Smooth muscle cell (in vitro differentiated cells): ENCODE measurements around the gene MEPCE. TPM values are rescaled to one million over a fixed set of nuclear protein-coding genes. Genes with fewer than 3 reads are reported as not detected.

ENCODE experiments used
- DNase-seq: peaks from one replicate; lab custom pipeline; 2025; ENCODE audit not compliant: unreplicated experiment; lab: John Stamatoyannopoulos, UW
- H2AFZ ChIP-seq: fragments of 200-600 bp; sonication (generic); 2 replicates; pipeline ENCODE4 v1.6.0; 2016; ENCODE audit warnings: antibody characterized with exemption, low read depth, mild to moderate bottlenecking
- H3F3A ChIP-seq: fragments of 200-600 bp; sonication (generic); 2 replicates; pipeline ENCODE4 v1.6.0; 2017; ENCODE audit warnings: antibody characterized with exemption, low read depth
- H3K27ac ChIP-seq: fragments of 200-600 bp; sonication (generic); 2 replicates; pipeline ENCODE4 v1.5.1; 2016; ENCODE audit warnings: low read depth, mild to moderate bottlenecking
- H3K27me3 ChIP-seq: fragments of 200-600 bp; sonication (generic); 2 replicates; pipeline ENCODE4 v1.6.1; 2016; ENCODE audit warnings: low read depth, mild to moderate bottlenecking
- H3K36me3 ChIP-seq: fragments of 200-600 bp; sonication (generic); 2 replicates; pipeline ENCODE4 v1.5.1; 2016; ENCODE audit warnings: low read depth
- H3K4me1 ChIP-seq: fragments of 200-600 bp; sonication (generic); 2 replicates; pipeline ENCODE4 v1.5.1; 2016; ENCODE audit warnings: low read depth
- H3K4me2 ChIP-seq: fragments of 200-600 bp; sonication (generic); 2 replicates; pipeline ENCODE4 v1.6.0; 2016; ENCODE audit warnings: mild to moderate bottlenecking
- H3K4me3 ChIP-seq: fragments of 200-600 bp; sonication (generic); 2 replicates; pipeline ENCODE4 v1.5.1; 2016; ENCODE audit warnings: mild to moderate bottlenecking
- H3K79me2 ChIP-seq: fragments of 200-600 bp; sonication (generic); 2 replicates; pipeline ENCODE4 v1.6.0; 2016; ENCODE audit warnings: low read depth, mild to moderate bottlenecking
- H3K9ac ChIP-seq: fragments of 200-600 bp; sonication (generic); 2 replicates; pipeline ENCODE4 v1.6.0; 2016; ENCODE audit warnings: low read depth
- H3K9me3 ChIP-seq: fragments of 200-600 bp; sonication (generic); replicated peaks from 2 replicates; pipeline ENCODE4 v1.5.1; 2016; ENCODE audit warnings: low read depth
- H4K20me1 ChIP-seq: fragments of 200-600 bp; sonication (generic); 2 replicates; pipeline ENCODE4 v1.6.0; 2016; ENCODE audit warnings: low read depth
- WGBS: methylation state at CpG from one replicate; pipeline ENCODE4 v1.1.7; 2016; ENCODE audit warnings: low lambda C conversion rate; 5-methylcytosine and 5-hydroxymethylcytosine counted together
- polyA plus RNA-seq: library from polyadenylated mRNA; unstranded; fragments of >200 nt; fragmentation: Nextera tagmentation; extraction: Ambion mirVana; gene quantifications from 2 replicates; pipeline ENCODE4 v1.2.1, GENCODE V29; 2016
- total RNA-seq: library from RNA; depleted of rRNA; stranded (reverse); fragments of >200 nt; gene quantifications from 2 replicates; pipeline ENCODE4 v1.2.3, GENCODE V29; 2014
- TF ChIP-seq, protein P1 (sequence below): fragments of 200-600 bp; sonication (generic); IDR thresholded peaks from 2 replicates; pipeline ENCODE4 v1.5.1; 2017; ENCODE audit warnings: borderline replicate concordance, mild to moderate bottlenecking, antibody characterized with exemption; ENCODE audit not compliant: insufficient read depth, poor library complexity, severe bottlenecking

The MEPCE gene
- total and polyA plus RNA-seq, 2 experiments from 2014 or later = 14.8 to 19.7 TPM

DNA sequence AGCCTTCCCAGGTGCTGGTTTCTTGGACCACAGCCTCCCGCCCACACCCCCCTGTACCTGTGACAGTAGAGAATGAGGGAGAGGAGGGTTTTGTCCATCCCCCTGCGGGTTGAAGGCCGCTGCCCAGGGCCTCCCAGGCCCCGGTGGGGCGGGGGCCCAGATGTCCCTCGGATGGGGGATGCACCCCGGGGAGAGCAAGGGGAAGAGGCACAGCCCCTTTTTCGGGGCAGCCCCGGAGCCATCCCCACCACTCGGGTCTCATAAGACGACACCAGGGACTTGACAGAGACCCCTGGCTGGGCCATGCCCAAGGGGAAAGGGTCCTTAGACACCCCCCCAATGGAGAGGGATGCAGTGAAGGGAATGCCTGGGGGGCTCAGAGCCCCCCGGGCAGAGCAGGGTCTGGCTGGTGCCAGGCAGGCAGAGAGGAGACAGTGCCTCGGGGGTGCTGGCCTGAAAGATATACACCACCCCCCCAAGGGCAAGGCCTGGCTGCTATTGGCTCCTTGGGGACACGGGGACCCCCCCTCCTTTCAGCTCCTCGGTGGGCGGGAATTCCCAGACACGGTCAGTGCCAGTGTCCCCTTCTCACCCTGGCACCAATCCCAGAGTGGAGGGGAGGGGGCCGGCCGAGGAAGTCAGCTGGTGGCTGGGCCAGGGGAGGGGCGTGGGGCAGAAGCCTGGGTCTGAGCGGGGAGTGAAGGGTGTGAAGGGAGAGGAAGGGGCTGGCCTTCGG, 38.2 kb downstream of the MEPCE start:
- Histone ChIP-seq H3K27ac (no peak overlapping the region), H3K4me1 (no peaks in the 10 kb centered on the region), H3K36me3 (no peaks in the 10 kb centered on the region), H3K9ac (no peak overlapping the region), H3K27me3 (no peaks in the 10 kb centered on the region), H4K20me1 (peaks cover 35% of the 10 kb centered on the region), H3K4me3 (no peak overlapping the region), H3K9me3 (no peaks in the 10 kb centered on the region), H3K79me2 (no peaks in the 10 kb centered on the region), H3F3A (no peaks in the 10 kb centered on the region), H3K4me2 (no peak overlapping the region), H2AFZ (no peak overlapping the region)
- WGBS = 92% methylated on average over 14 of the region's 22 CpGs
- no peak for DNase-seq
- TF ChIP-seq, protein P1, sequence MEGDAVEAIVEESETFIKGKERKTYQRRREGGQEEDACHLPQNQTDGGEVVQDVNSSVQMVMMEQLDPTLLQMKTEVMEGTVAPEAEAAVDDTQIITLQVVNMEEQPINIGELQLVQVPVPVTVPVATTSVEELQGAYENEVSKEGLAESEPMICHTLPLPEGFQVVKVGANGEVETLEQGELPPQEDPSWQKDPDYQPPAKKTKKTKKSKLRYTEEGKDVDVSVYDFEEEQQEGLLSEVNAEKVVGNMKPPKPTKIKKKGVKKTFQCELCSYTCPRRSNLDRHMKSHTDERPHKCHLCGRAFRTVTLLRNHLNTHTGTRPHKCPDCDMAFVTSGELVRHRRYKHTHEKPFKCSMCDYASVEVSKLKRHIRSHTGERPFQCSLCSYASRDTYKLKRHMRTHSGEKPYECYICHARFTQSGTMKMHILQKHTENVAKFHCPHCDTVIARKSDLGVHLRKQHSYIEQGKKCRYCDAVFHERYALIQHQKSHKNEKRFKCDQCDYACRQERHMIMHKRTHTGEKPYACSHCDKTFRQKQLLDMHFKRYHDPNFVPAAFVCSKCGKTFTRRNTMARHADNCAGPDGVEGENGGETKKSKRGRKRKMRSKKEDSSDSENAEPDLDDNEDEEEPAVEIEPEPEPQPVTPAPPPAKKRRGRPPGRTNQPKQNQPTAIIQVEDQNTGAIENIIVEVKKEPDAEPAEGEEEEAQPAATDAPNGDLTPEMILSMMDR = no peak

GRCh38 chr7:100469227-100470044, 39.8 kb downstream of the MEPCE start:
- Histone ChIP-seq H3K79me2 (no peaks in the 10 kb centered on the region), H3K4me2 (no peak overlapping the region), H3F3A (no peaks in the 10 kb centered on the region), H3K4me3 (no peak overlapping the region), H4K20me1 (peaks cover 35% of the 10 kb centered on the region), H3K9ac (no peak overlapping the region), H3K9me3 (no peaks in the 10 kb centered on the region), H3K27ac (no peak overlapping the region), H3K4me1 (no peaks in the 10 kb centered on the region), H3K27me3 (no peaks in the 10 kb centered on the region), H2AFZ (no peak overlapping the region), H3K36me3 (no peaks in the 10 kb centered on the region)
- DNase-seq = peak; percentile 68
- WGBS = 52% methylated on average over 8 of the region's 13 CpGs
- TF ChIP-seq, protein P1 = peak; percentile 88

- no peak for DNase-seq
- H3K4me3 ChIP-seq = no peak overlapping the region
- no peak overlapping the region for H3K9ac ChIP-seq
- H3K27me3 ChIP-seq = no peaks in the 10 kb centered on the region
- peaks cover 50% of the 10 kb centered on the region for H4K20me1 ChIP-seq
- WGBS = 100% methylated on average over 1 of the region's 4 CpGs
- peaks cover 5% of the 10 kb centered on the region for H3K4me1 ChIP-seq
- no peaks in the 10 kb centered on the region for H3F3A ChIP-seq
- no peak overlapping the region for H3K27ac ChIP-seq
- no peaks in the 10 kb centered on the region for H3K36me3 ChIP-seq
- TF ChIP-seq, protein P1 = no peak
- no peaks in the 10 kb centered on the region for H3K9me3 ChIP-seq
- no peak overlapping the region for H3K4me2 ChIP-seq
- H3K79me2 ChIP-seq = peaks cover 8% of the 10 kb centered on the region
- H2AFZ ChIP-seq = no peak overlapping the region
Measured at GRCh38 chr7:100471021-100471420, 41.4 kb downstream of the MEPCE start.
